Peyer's patch (tissue), 4 donors: Measurements from ENCODE around the gene CAPNS2. TPM values are rescaled to one million over a fixed set of nuclear protein-coding genes. Genes with fewer than 3 reads are reported as not detected.
"Not testable (repeated sequence)": the region's sequence is repeated elsewhere in the genome, so short reads cannot be mapped to it uniquely, and the experiment has no call there.

Experiments used
- DNase-seq, 3 donors: peaks; one replicate each; pipeline ENCODE4 v3.0.0-alpha.2; 2017 to 2019
- H3K27ac ChIP-seq, 4 donors: fragments of 200-600 bp; sonication (generic); one replicate each; pipeline ENCODE4 v1.5.1; 2016 to 2019
- H3K27me3 ChIP-seq, 2 donors: fragments of 200-600 bp; sonication (generic); one replicate each; pipeline ENCODE4 v1.5.1; 2019
- H3K36me3 ChIP-seq, 3 donors: fragments of 200-600 bp; sonication (generic); one replicate each; pipeline ENCODE4 v1.5.1; 2016 to 2019
- H3K4me1 ChIP-seq, 4 donors: fragments of 200-600 bp; sonication (generic); one replicate each; pipeline ENCODE4 v1.5.1; 2016 to 2019
- H3K4me3 ChIP-seq, 4 donors: fragments of 200-600 bp; sonication (generic); 1 replicate in 3 of 4; 2 replicates in 1 of 4; pipeline ENCODE4 v1.5.1; 2016 to 2019; ENCODE audit warnings: mild to moderate bottlenecking in 1 of 4
- H3K9me3 ChIP-seq, 4 donors: fragments of 200-600 bp; sonication (generic); one replicate each; pipeline ENCODE4 v1.5.1; 2016 to 2019; ENCODE audit warnings: mild to moderate bottlenecking in 1 of 4
- CTCF ChIP-seq, 6 experiments: fragments of 450-650 bp in 4 of 6; fragments of 200-600 bp in 2 of 6; sonication (generic) in 1 of 6; IDR thresholded peaks; one replicate each; pipeline ENCODE4 v1.5.1; 2017 to 2019; ENCODE audit warnings: antibody characterized with exemption in 6 of 6, mild to moderate bottlenecking in 3 of 6, moderate library complexity in 1 of 6
- POLR2A ChIP-seq, 2 donors: fragments of 450-650 bp; IDR thresholded peaks; one replicate each; pipeline ENCODE4 v1.5.1; 2017; ENCODE audit warnings: antibody characterized with exemption in 2 of 2, mild to moderate bottlenecking in 2 of 2, moderate library complexity in 2 of 2
- total RNA-seq, 4 donors: library from RNA; depleted of rRNA; stranded (reverse); fragments of >200 nt; gene quantifications; one replicate each; pipeline ENCODE4 v1.1.0, GENCODE V29; 2016

The CAPNS2 gene
- total RNA-seq, 4 donors from 2014 or later = 1.3 to 5.8 (median 2.3) TPM; not detected in 1

- H3K9me3 ChIP-seq = no peaks in the 10 kb centered on the region
- no peaks in the 10 kb centered on the region for H3K36me3 ChIP-seq
- no peaks in the 10 kb centered on the region for H3K4me1 ChIP-seq
- TF ChIP-seq CTCF (IDR thresholded peaks at IDR 0.05) = no peak
- TF ChIP-seq POLR2A (IDR thresholded peaks at IDR 0.05) = no peak
- no peak overlapping the region for H3K4me3 ChIP-seq
- DNase-seq = no peak
- no peaks in the 10 kb centered on the region for H3K27me3 ChIP-seq
- no peak overlapping the region for H3K27ac ChIP-seq
Observed at GRCh38 chr16:55592306-55592705, 25.8 kb downstream of the CAPNS2 start.

- no peak for DNase-seq
- no peak overlapping the region for H3K27ac ChIP-seq
- no peaks in the 10 kb centered on the region for H3K27me3 ChIP-seq
- H3K9me3 ChIP-seq = no peaks in the 10 kb centered on the region
- H3K4me1 ChIP-seq = no peaks in the 10 kb centered on the region
- H3K36me3 ChIP-seq = no peaks in the 10 kb centered on the region
- no peak overlapping the region for H3K4me3 ChIP-seq
- TF ChIP-seq POLR2A (IDR thresholded peaks at IDR 0.05) (no peak), CTCF (IDR thresholded peaks at IDR 0.05) (no peak)
Observed at GRCh38 chr16:55597928-55598327, 31.4 kb downstream of the CAPNS2 start.

- H3K36me3 ChIP-seq = no peaks in the 10 kb centered on the region
- no peak for TF ChIP-seq POLR2A (IDR thresholded peaks at IDR 0.05)
- no peak for TF ChIP-seq CTCF (IDR thresholded peaks at IDR 0.05)
- H3K9me3 ChIP-seq = no peaks in the 10 kb centered on the region
- DNase-seq = no peak
- H3K27ac ChIP-seq = no peak overlapping the region
- no peaks in the 10 kb centered on the region for H3K27me3 ChIP-seq
- H3K4me1 ChIP-seq = no peaks in the 10 kb centered on the region
- H3K4me3 ChIP-seq = no peak overlapping the region
Observed at GRCh38 chr16:55605754-55606336, 39.4 kb downstream of the CAPNS2 start.

GRCh38 chr16:55613613-55614335 is 47.3 kb downstream of the CAPNS2 start:
- no peaks in the 10 kb centered on the region for H3K36me3 ChIP-seq
- H3K27me3 ChIP-seq = no peaks in the 10 kb centered on the region
- no peaks in the 10 kb centered on the region for H3K4me1 ChIP-seq
- H3K4me3 ChIP-seq = no peak overlapping the region
- DNase-seq = no peak
- TF ChIP-seq POLR2A (IDR thresholded peaks at IDR 0.05) = no peak
- no peak for TF ChIP-seq CTCF (IDR thresholded peaks at IDR 0.05)
- no peaks in the 10 kb centered on the region for H3K9me3 ChIP-seq
- H3K27ac ChIP-seq = no peak overlapping the region

GRCh38 chr16:55615071-55615470 is 48.6 kb downstream of the CAPNS2 start:
- Histone ChIP-seq H3K27ac (no peak overlapping the region), H3K4me1 (no peaks in the 10 kb centered on the region), H3K4me3 (no peak overlapping the region), H3K9me3 (no peaks in the 10 kb centered on the region), H3K27me3 (no peaks in the 10 kb centered on the region), H3K36me3 (no peaks in the 10 kb centered on the region)
- no peak for TF ChIP-seq POLR2A (IDR thresholded peaks at IDR 0.05)
- TF ChIP-seq CTCF (IDR thresholded peaks at IDR 0.05) = no peak
- no peak for DNase-seq

GRCh38 chr16:55615670-55616069 is 49.2 kb downstream of the CAPNS2 start:
- not testable (repeated sequence) for DNase-seq, H3K4me3 ChIP-seq, H3K27me3 ChIP-seq, H3K4me1 ChIP-seq, H3K9me3 ChIP-seq, H3K27ac ChIP-seq, H3K36me3 ChIP-seq

Other genes with a start within 250 kb of the CAPNS2 start
- 1 to 10 TPM in 1 of 4 donors, under 1 TPM in 1, not detected in 2; 0.57 to 3.5 TPM for gene IRX6, start 242.5 kb upstream of the CAPNS2 start, total RNA-seq
- gene MMP2, start 87.5 kb upstream of the CAPNS2 start, total RNA-seq = 100 to 1,000 TPM in 3 of 4 donors, 10 to 100 TPM in 1; 52.2 to 214 (median 123) TPM
- gene LPCAT2, start 57.6 kb upstream of the CAPNS2 start, total RNA-seq = 10 to 100 TPM in 2 of 4 donors, 1 to 10 TPM in 2; 4.6 to 66.0 (median 10.9) TPM
- not detected for gene SLC6A2, start 89.3 kb downstream of the CAPNS2 start, total RNA-seq